Measurements from ENCODE around the gene KRT4.

GRCh38 chr12:52802442-52802841 lies 11.5 kb downstream of the KRT4 start:
- TF ChIP-seq CTCF (IDR thresholded peaks at IDR 0.05) (no peak), CEBPB (IDR thresholded peaks at IDR 0.05) (no peak), SREBF2 (IDR thresholded peaks at IDR 0.05) (no peak), REST (IDR thresholded peaks at IDR 0.05) (no peak), RFX5 (IDR thresholded peaks at IDR 0.05) (no peak), MYC (IDR thresholded peaks at IDR 0.05; ENCODE audit: borderline replicate concordance, low read length) (no peak), POLR2A (IDR thresholded peaks at IDR 0.05; ENCODE audit: low read length) (no peak)
- TF ChIP-seq, protein P1, sequence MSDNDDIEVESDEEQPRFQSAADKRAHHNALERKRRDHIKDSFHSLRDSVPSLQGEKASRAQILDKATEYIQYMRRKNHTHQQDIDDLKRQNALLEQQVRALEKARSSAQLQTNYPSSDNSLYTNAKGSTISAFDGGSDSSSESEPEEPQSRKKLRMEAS (IDR thresholded peaks at IDR 0.05): no peak
- TF ChIP-seq, protein P2, sequence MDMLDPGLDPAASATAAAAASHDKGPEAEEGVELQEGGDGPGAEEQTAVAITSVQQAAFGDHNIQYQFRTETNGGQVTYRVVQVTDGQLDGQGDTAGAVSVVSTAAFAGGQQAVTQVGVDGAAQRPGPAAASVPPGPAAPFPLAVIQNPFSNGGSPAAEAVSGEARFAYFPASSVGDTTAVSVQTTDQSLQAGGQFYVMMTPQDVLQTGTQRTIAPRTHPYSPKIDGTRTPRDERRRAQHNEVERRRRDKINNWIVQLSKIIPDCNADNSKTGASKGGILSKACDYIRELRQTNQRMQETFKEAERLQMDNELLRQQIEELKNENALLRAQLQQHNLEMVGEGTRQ (IDR thresholded peaks at IDR 0.05): no peak

Measured in A549 (cell line).